DND-41 (cell line): Measurements from ENCODE around the gene TGFB1.

ENCODE experiments used
- ATAC-seq: fragments of 200-7000 bp; cut with Tn5 transposase; 3 replicates; pipeline ENCODE4 v1.9.1; 2021; ENCODE audit warnings: low read depth; ENCODE audit not compliant: insufficient read depth
- DNase-seq: peaks from one replicate; pipeline ENCODE4 v3.0.0-alpha.2; 2020
- H2AFZ ChIP-seq: 2 replicates; pipeline ENCODE4 v1.6.0; 2012; ENCODE audit warnings: low read depth, low read length
- H3K27ac ChIP-seq: 2 replicates; pipeline ENCODE4 v1.5.1; 2012; ENCODE audit warnings: low read length, inconsistent platforms
- H3K27me3 ChIP-seq: fragments of 200-600 bp; sonication (generic); 2 replicates; pipeline ENCODE4 v1.6.0; 2012; ENCODE audit warnings: low read length, mild to moderate bottlenecking, inconsistent platforms; ENCODE audit not compliant: insufficient read depth, poor library complexity
- H3K36me3 ChIP-seq: 2 replicates; pipeline ENCODE4 v1.5.1; 2012; ENCODE audit warnings: low read length, inconsistent platforms; ENCODE audit not compliant: insufficient read depth
- H3K4me1 ChIP-seq: 2 replicates; pipeline ENCODE4 v1.5.1; 2012; ENCODE audit warnings: mild to moderate bottlenecking, low read length; ENCODE audit not compliant: insufficient read depth
- H3K4me2 ChIP-seq: 2 replicates; pipeline ENCODE4 v1.6.0; 2012; ENCODE audit warnings: mild to moderate bottlenecking, moderate library complexity, low read length, inconsistent platforms; ENCODE audit not compliant: insufficient read depth
- H3K4me3 ChIP-seq, 2 experiments: fragments of 200-600 bp in 1 of 2; shearing (Covaris generic) in 1 of 2; 2 replicates each; pipeline ENCODE4 v1.5.1; 2012 to 2016; ENCODE audit warnings: inconsistent platforms in 2 of 2, low read length in 2 of 2, mild to moderate bottlenecking in 2 of 2, low read depth in 1 of 2, moderate library complexity in 1 of 2
- H3K79me2 ChIP-seq: 2 replicates; pipeline ENCODE4 v1.6.0; 2012; ENCODE audit warnings: low read length, inconsistent platforms; ENCODE audit not compliant: insufficient read depth
- H3K9ac ChIP-seq: 2 replicates; pipeline ENCODE4 v1.6.0; 2012; ENCODE audit warnings: low read depth, mild to moderate bottlenecking, inconsistent platforms, low read length, moderate library complexity
- H3K9me3 ChIP-seq: 2 replicates; pipeline ENCODE4 v1.5.1; 2012; ENCODE audit warnings: low read length, moderate library complexity, mild to moderate bottlenecking, inconsistent platforms; ENCODE audit not compliant: insufficient read depth, severe bottlenecking
- H4K20me1 ChIP-seq: 2 replicates; pipeline ENCODE4 v1.6.0; 2012; ENCODE audit warnings: low read length; ENCODE audit not compliant: insufficient read depth
- CTCF ChIP-seq: IDR thresholded peaks from 2 replicates; pipeline ENCODE4 v1.5.1; 2012; ENCODE audit warnings: borderline replicate concordance, low read length, moderate library complexity, mild to moderate bottlenecking; ENCODE audit not compliant: poor library complexity, severe bottlenecking; ENCODE audit errors: extremely low read depth
- EZH2 ChIP-seq: IDR thresholded peaks from 3 replicates; pipeline ENCODE4 v1.6.1; 2012; ENCODE audit warnings: borderline replicate concordance, low read depth, mild to moderate bottlenecking, moderate library complexity, low read length, inconsistent platforms; ENCODE audit not compliant: severe bottlenecking

TGFB1 gene

GRCh38 chr19:41399525-41399924, 45.8 kb upstream of the TGFB1 start:
- Histone ChIP-seq H4K20me1 (no peaks in the 10 kb centered on the region), H3K9ac (no peak overlapping the region), H3K4me1 (peaks cover 33% of the 10 kb centered on the region), H3K27ac (no peak overlapping the region), H3K36me3 (no peaks in the 10 kb centered on the region), H2AFZ (no peak overlapping the region), H3K27me3 (no peaks in the 10 kb centered on the region), H3K4me3 (peak overlapping the region in 1 of 2 experiments; percentile 71; a peak in 1 of 4 replicates), H3K79me2 (peaks cover 56% of the 10 kb centered on the region), H3K4me2 (peak overlapping the region; percentile 93; the same call in 1 of the 2 replicates), H3K9me3 (no peaks in the 10 kb centered on the region)
- DNase-seq (no peak), ATAC-seq (no peak)
- no peak for TF ChIP-seq EZH2
- no peak for TF ChIP-seq CTCF

- peak overlapping the region; percentile 71 to 82; a peak in 3 of 4 replicates for H3K4me3 ChIP-seq
- ATAC-seq = no peak
- DNase-seq = no peak
- no peak for TF ChIP-seq CTCF
- no peak for TF ChIP-seq EZH2
- H3K9me3 ChIP-seq = no peaks in the 10 kb centered on the region
- H3K4me2 ChIP-seq = peak overlapping the region; percentile 93
- no peaks in the 10 kb centered on the region for H4K20me1 ChIP-seq
- H3K27me3 ChIP-seq = no peaks in the 10 kb centered on the region
- no peak overlapping the region for H2AFZ ChIP-seq
- peaks cover 33% of the 10 kb centered on the region for H3K4me1 ChIP-seq
- no peak overlapping the region; the same call in 1 of the 2 replicates for H3K27ac ChIP-seq
- H3K9ac ChIP-seq = peak overlapping the region; percentile 75
- peaks cover 59% of the 10 kb centered on the region for H3K79me2 ChIP-seq
- H3K36me3 ChIP-seq = no peaks in the 10 kb centered on the region
Observed at GRCh38 chr19:41399091-41399490, 45.4 kb upstream of the TGFB1 start.

- H3K4me3 ChIP-seq = peak overlapping the region; percentile 71 to 82
- peak overlapping the region; percentile 75 for H3K9ac ChIP-seq
- TF ChIP-seq CTCF = no peak
- no peak for TF ChIP-seq EZH2
- no peaks in the 10 kb centered on the region for H3K9me3 ChIP-seq
- peak overlapping the region; percentile 93 for H3K27ac ChIP-seq
- no peaks in the 10 kb centered on the region for H4K20me1 ChIP-seq
- no peaks in the 10 kb centered on the region for H3K36me3 ChIP-seq
- H3K79me2 ChIP-seq = peaks cover 63% of the 10 kb centered on the region
- H2AFZ ChIP-seq = no peak overlapping the region
- H3K4me1 ChIP-seq = peaks cover 33% of the 10 kb centered on the region
- DNase-seq (no peak), ATAC-seq (no peak)
- H3K27me3 ChIP-seq = no peaks in the 10 kb centered on the region
- peak overlapping the region; percentile 93 for H3K4me2 ChIP-seq
Observed at GRCh38 chr19:41398598-41398997, 44.9 kb upstream of the TGFB1 start.
